Erythroblast (primary cell): ENCODE data around the gene PDCD1.

Source experiments
- GATA1 ChIP-seq: IDR thresholded peaks from 2 replicates; pipeline ENCODE4 v1.6.1; 2011; ENCODE audit warnings: low read depth, mild to moderate bottlenecking, control low read depth, low read length, moderate library complexity
- POLR2A ChIP-seq: IDR thresholded peaks from 2 replicates; pipeline ENCODE4 v1.6.1; 2011; ENCODE audit warnings: mild to moderate bottlenecking, low read length

- TF ChIP-seq POLR2A (no peak), GATA1 (no peak)
Measured at GRCh38 chr2:241855245-241855887, 3.3 kb downstream of the PDCD1 start.
